Measurements from ENCODE around the gene FCHSD2. TPM values are rescaled to one million over a fixed set of nuclear protein-coding genes. Genes with fewer than 3 reads are reported as not detected.

FCHSD2 gene
- total RNA-seq, 4 donors from 2014 or later: 20.4 to 42.4 (median 26.4) TPM

DNA sequence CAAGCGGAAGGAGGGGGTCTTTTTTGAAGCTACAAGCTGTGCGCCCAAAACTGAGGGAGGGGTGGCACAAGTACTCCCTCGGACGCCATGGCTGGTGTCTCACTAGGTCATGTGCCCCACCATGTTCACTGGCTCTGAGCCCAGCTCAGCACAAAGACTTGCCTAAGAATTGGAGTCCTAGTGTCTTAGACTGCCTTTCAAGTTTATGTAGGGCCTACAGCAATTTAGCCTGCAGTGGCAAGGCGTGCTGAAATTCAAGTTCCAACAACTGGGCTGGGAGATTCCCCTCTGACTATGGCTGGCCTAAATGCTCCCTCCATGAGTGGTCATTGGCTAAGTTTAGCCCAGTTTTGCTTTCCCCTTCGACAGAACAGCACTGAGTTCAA is 27.3 kb downstream of the FCHSD2 start:
- no peaks in the 10 kb centered on the region for H3K9me3 ChIP-seq
- intact Hi-C loops (cut with DNase I): no loop called here
- WGBS: 92% methylated on average over 6 of the region's 6 CpGs

DNA sequence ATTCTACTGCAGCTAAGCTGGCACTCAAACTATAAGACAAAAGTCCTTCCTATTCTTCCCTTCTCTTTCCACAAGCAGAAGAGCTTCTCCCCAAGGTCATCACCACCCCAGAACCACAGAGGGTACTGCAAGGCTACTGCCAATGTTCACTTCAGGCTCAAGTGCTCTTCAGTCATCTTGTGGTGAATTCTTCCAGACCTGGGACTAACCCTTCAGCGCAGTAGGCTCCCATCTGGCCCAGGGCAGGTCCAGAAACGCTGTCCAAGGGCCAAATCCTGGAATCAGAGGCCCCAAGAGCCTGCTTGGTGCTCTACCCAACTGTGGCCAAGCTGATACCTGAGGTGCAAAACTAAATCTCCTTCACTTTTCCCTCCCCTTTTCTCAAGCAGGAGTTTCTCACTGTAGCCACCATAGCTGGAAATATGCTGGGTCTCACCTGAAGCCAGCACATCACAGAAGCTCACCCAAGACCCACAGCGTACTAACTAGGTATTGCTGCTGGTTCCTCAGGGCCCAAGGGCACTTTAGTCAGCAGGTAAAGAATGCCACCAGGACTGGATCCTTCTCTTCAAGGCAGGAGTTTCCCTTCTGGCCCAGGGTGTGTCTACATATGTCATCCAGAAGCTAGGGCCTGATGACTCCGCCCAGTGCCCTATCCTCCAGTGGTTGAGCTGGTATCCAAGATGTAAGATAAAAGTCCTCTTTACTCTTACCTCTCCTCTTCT is 27.8 kb downstream of the FCHSD2 start:
- H3K27ac ChIP-seq (replicated peaks in 1 of 4): no peak overlapping the region
- H3K27me3 ChIP-seq: no peaks in the 10 kb centered on the region
- no peaks in the 10 kb centered on the region for H3K9me3 ChIP-seq
- 100% methylated on average over 4 of the region's 4 CpGs for WGBS
- H3K36me3 ChIP-seq: peaks cover 0 to 8% (median 4%) of the 10 kb centered on the region in 4 donors
- H3K4me1 ChIP-seq: peaks cover 0 to 5% (median 2%) of the 10 kb centered on the region in 4 donors
- intact Hi-C loops (cut with DNase I): no loop called here
- TF ChIP-seq POLR2A (IDR thresholded peaks at IDR 0.05; ENCODE audit: low read depth): no peak
- TF ChIP-seq, protein P1, sequence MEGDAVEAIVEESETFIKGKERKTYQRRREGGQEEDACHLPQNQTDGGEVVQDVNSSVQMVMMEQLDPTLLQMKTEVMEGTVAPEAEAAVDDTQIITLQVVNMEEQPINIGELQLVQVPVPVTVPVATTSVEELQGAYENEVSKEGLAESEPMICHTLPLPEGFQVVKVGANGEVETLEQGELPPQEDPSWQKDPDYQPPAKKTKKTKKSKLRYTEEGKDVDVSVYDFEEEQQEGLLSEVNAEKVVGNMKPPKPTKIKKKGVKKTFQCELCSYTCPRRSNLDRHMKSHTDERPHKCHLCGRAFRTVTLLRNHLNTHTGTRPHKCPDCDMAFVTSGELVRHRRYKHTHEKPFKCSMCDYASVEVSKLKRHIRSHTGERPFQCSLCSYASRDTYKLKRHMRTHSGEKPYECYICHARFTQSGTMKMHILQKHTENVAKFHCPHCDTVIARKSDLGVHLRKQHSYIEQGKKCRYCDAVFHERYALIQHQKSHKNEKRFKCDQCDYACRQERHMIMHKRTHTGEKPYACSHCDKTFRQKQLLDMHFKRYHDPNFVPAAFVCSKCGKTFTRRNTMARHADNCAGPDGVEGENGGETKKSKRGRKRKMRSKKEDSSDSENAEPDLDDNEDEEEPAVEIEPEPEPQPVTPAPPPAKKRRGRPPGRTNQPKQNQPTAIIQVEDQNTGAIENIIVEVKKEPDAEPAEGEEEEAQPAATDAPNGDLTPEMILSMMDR (IDR thresholded peaks at IDR 0.05): no peak
- TF ChIP-seq EP300 (IDR thresholded peaks at IDR 0.05): no peak
- no peak for TF ChIP-seq POLR2AphosphoS5 (IDR thresholded peaks at IDR 0.05)
- no peak for DNase-seq (ENCODE audit: extremely low spot score)
- no peak overlapping the region for H3K4me3 ChIP-seq

More for the DNA sequence above, 27.3 kb downstream of the FCHSD2 start:
- peaks cover 0 to 7% (median 2%) of the 10 kb centered on the region in 4 donors for H3K4me1 ChIP-seq
- no peak for TF ChIP-seq EP300 (IDR thresholded peaks at IDR 0.05)
- TF ChIP-seq, protein P1 (IDR thresholded peaks at IDR 0.05): no peak
- TF ChIP-seq POLR2A (IDR thresholded peaks at IDR 0.05; ENCODE audit: low read depth): no peak
- no peak for TF ChIP-seq POLR2AphosphoS5 (IDR thresholded peaks at IDR 0.05)
- peaks cover 0 to 8% (median 4%) of the 10 kb centered on the region in 4 donors for H3K36me3 ChIP-seq
- H3K4me3 ChIP-seq: no peak overlapping the region
- no peak for DNase-seq (ENCODE audit: extremely low spot score)
- H3K27me3 ChIP-seq: no peaks in the 10 kb centered on the region
- no peak overlapping the region for H3K27ac ChIP-seq (replicated peaks in 1 of 4)

DNA sequence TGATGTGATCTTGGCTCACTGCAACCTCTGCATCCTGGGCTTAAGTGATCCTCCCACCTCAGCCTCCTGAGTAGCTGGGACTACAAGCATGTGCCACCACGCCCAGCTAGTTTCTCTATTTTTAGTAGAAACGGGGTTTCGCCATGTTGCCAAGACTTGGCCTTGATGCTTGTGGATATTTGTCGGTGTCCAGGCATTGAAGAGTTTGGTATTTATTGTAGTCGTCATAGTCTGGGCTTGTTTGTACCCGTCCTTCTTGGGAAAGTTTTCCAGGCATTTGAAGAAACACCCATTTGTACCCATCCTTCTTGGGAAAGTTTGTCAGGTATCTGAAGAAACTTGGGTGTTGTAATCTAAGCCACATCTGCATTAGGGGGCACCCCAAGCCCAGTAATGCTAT is 28.7 kb downstream of the FCHSD2 start:
- H3K9me3 ChIP-seq: no peaks in the 10 kb centered on the region
- H3K4me3 ChIP-seq: no peak overlapping the region
- H3K27ac ChIP-seq (replicated peaks in 1 of 4): no peak overlapping the region
- H3K36me3 ChIP-seq: peaks cover 0 to 8% (median 4%) of the 10 kb centered on the region in 4 donors
- no peak for DNase-seq (ENCODE audit: extremely low spot score)
- no peaks in the 10 kb centered on the region for H3K4me1 ChIP-seq
- no peaks in the 10 kb centered on the region for H3K27me3 ChIP-seq
- intact Hi-C loops (cut with DNase I): no loop called here
- no peak for TF ChIP-seq EP300 (IDR thresholded peaks at IDR 0.05)
- TF ChIP-seq POLR2A (IDR thresholded peaks at IDR 0.05; ENCODE audit: low read depth): no peak
- TF ChIP-seq POLR2AphosphoS5 (IDR thresholded peaks at IDR 0.05): no peak
- WGBS: 98% methylated on average over 6 of the region's 6 CpGs

DNA sequence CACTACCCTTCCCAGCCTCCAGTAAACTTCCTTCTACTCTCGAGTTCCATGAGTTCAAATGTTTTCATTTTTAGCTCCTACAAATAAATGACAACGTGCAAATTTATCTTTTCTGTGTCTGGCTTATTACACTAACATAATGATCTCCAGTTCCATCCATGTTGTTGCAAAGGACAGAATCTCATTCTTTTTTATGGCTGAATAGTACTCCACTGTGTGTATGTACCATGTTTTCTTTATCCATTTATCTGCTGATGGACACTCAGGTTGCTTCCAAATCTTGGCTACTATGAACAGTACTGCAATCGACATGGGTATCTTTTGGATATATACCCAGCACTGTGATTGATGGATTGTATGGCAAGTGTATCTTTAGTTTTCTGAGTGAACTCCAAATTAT is 34.5 kb downstream of the FCHSD2 start:
- no peaks in the 10 kb centered on the region for H3K9me3 ChIP-seq

DNA sequence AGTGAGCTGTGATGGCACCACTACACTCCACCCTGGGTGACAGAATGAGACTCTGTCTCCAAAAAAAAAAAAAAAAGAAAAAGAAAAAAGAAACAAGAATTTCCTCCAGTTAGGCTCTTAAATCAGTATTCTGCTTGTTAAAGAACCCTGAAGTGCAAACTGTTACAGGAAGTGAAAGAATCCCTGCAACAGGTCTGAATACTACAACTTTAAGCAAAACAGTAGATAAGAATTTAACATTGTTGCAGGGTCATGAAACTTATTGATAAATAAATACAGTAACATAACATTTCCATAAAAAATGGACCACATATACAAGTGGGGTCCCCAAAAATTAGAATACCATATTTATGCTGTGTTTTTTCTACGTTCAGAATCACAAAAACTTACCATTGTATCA is 35.8 kb downstream of the FCHSD2 start:
- H3K4me1 ChIP-seq: no peaks in the 10 kb centered on the region
- intact Hi-C loops (cut with DNase I): no loop called here
- no peaks in the 10 kb centered on the region for H3K9me3 ChIP-seq
- TF ChIP-seq, protein P1 (IDR thresholded peaks at IDR 0.05): no peak
- no peak for TF ChIP-seq EP300 (IDR thresholded peaks at IDR 0.05)
- TF ChIP-seq POLR2A (IDR thresholded peaks at IDR 0.05; ENCODE audit: low read depth): no peak
- TF ChIP-seq POLR2AphosphoS5 (IDR thresholded peaks at IDR 0.05): no peak
- no peak overlapping the region for H3K27ac ChIP-seq (replicated peaks in 1 of 4)
- 91% methylated on average over 1 of the region's 1 CpG for WGBS
- H3K27me3 ChIP-seq: no peaks in the 10 kb centered on the region
- DNase-seq (ENCODE audit: extremely low spot score): no peak
- H3K4me3 ChIP-seq: no peak overlapping the region
- no peaks in the 10 kb centered on the region for H3K36me3 ChIP-seq

More for the DNA sequence above, 34.5 kb downstream of the FCHSD2 start:
- TF ChIP-seq POLR2AphosphoS5 (IDR thresholded peaks at IDR 0.05) (no peak), EP300 (IDR thresholded peaks at IDR 0.05) (no peak), POLR2A (IDR thresholded peaks at IDR 0.05; ENCODE audit: low read depth) (no peak)
- TF ChIP-seq, protein P1 (IDR thresholded peaks at IDR 0.05): no peak
- H3K4me3 ChIP-seq: no peak overlapping the region
- WGBS: 96% methylated on average over 3 of the region's 3 CpGs
- intact Hi-C loops (cut with DNase I): no loop called here
- H3K36me3 ChIP-seq: no peaks in the 10 kb centered on the region
- no peak overlapping the region for H3K27ac ChIP-seq (replicated peaks in 1 of 4)
- H3K4me1 ChIP-seq: no peaks in the 10 kb centered on the region
- no peaks in the 10 kb centered on the region for H3K27me3 ChIP-seq
- no peak for DNase-seq (ENCODE audit: extremely low spot score)
